KBM-7 (cell line): ENCODE measurements around the gene CELF1.

Experiments used
- DNase-seq: peaks from one replicate; pipeline ENCODE4 v3.0.0-alpha.2; 2015
- in situ Hi-C: fragments of 300-500 bp; cut with MboI; formaldehyde crosslinking; loops from 2 replicates; pipeline ENCODE4 v1.14.3; 2020; ENCODE audit warnings: low sequenced_read_pairs, low pct_unique_long_range_greater_than_20kb, mixed read lengths

CELF1 gene

DNA sequence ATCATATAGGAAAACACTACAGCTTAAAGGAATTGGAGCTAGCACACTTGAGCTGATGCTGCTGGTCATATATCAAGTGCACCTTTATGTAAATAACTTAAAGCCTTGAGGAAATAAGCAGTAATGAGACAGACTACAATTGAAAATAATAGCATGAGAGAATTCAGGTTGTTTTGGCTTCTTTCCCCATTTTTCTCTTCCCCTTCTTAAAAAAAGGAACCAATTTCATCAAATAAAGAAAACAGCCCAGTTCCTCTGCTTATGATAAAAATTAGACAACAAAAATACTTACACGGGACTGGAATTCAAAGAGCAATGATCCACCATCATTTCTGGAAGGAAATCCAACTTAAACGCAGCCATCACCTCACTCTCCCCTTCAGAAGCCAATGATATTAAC is 53.8 kb downstream of the CELF1 start:
- in situ Hi-C loops: no loop called here
- DNase-seq: peak; percentile 43

DNA sequence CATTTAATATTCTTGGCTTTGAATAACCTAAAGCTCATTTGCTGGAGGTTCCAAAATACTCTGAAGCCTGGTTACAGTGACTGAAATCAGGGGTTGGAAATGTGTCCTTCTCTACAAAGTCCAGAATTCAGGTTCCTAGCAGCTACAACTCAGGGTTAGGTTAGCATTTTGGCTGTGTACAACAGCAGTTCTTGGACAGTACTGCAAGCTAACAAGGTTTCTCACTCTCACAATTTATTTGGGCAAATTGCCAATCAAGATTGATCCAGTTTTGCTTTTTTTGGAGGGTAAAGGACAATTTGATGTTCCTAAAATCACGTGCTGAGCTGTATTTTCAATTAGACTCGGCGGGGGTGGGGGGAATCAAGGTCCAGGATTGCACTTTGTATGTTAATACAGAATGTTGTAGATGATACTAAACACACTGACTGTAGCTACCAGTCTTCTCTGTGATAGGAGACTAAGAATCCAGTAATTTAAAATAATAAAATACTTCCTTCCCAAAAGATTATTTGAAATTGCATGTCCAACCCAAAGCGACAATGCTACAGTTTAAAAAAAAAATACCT is 54.3 kb downstream of the CELF1 start:
- no peak for DNase-seq
- in situ Hi-C loops: no loop called here

DNA sequence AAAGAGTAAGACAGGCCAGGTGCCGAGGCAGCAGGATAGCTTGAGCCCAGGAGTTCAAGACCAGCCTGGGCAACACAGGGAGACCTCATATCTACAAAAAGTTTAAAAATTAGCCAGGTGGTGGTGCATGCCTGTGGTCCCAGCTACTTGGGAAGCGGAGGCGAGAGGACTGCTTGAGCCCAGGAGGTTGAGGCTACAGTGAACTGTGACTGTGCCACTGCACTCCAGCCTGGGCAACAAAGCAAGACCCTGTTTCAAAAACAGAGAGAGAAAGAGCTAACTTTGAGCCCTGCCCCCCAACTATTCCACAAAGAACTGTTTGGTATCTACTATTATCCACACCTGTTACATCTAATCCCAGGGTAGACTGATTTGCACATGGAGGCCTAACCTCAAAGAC is 54.8 kb downstream of the CELF1 start:
- in situ Hi-C loops: no loop called here
- no peak for DNase-seq

DNA sequence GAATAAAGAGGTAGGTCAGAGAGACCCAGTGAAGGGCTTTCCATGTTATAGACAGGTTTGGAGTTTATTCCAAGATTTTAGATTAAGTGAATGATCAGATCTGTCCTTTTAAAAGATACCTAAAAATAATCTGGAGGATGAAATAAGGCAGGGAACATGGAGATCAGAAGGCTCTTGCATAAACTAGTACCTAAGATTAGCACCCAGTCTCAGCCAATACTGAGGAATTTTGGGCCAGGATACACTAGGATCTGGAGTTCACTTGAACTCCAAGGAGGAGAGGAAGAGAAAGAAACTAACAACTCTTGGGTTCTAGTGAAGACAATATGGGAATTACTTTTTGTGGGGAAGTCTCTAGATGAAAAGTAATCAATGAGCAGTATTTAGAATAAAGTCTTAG is 56.1 kb downstream of the CELF1 start:
- no peak for DNase-seq
- in situ Hi-C loops: no loop called here

DNA sequence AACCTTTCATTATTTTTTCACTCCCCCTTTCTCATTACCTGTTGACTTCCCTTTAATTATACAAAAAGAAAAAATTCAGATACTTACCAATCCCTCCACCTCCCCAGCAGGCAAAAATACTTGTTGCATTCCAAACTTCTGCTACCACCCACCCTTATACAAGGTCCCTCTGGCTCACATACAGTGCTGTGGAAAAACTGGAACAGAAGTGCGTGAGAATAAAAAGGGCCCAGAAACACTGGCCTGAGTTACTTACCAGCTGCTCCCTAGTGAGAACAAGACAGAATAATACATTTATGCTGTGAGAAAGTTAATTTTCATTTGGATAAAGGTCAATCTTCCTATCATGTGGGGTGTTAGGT is 57.1 kb downstream of the CELF1 start:
- in situ Hi-C loops: no loop called here
- no peak for DNase-seq

DNA sequence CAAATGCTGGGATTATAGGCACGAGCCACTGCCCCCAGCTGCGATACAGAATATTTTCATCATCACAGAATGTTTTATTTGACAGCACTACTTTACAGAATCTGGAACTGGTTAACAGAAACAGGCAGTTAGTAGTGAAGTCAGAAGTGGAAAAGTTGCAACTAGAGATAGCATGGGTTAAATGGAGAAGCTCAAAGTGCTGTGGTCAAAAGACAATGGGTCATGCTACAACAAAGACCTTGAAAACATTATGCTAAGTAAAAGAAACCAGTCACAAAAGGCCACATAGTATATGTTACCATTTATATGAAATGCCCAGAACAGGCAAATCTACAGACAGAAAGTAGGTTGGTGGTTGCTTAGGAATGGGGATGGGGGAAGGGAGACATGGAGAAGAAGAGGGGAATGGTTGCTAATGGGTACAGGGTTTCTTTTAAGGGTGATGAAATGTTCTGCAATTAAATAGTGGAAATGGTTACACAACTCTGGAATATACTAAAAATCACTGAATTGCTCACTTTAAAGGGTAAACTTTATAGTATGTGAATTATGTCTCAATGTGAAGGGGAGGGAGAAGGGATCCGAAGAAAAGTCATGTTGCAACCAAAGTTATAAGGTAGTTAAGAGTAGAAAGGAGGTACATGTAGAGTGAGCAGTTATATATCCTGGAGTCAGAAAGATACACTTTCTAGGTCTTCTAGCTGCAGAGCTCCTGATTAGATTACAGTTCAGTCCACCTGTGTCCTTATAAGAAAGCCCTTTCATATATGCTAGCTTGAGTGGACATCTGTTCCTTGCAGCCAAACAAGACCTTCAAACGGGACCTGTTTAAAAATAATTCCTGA is 57.7 kb downstream of the CELF1 start:
- in situ Hi-C loops: no loop called here
- no peak for DNase-seq

DNA sequence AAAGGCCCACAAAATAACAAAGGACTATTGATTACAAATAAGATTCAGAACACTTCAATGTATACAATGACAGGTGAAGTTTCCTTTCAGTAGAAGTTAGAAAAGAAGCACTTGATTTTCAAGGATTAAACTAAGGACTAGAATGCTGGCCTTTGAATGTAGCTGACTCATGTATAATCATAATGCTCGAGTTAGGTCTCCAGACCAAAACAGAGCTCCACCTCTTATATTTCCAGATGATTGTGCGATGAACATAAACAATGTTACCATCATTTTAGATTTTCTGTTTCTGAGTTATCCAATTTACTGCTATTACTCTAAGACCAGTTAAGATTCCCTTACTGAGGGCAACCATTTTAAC is 63.6 kb downstream of the CELF1 start:
- in situ Hi-C loops: no loop called here
- DNase-seq: no peak

DNA sequence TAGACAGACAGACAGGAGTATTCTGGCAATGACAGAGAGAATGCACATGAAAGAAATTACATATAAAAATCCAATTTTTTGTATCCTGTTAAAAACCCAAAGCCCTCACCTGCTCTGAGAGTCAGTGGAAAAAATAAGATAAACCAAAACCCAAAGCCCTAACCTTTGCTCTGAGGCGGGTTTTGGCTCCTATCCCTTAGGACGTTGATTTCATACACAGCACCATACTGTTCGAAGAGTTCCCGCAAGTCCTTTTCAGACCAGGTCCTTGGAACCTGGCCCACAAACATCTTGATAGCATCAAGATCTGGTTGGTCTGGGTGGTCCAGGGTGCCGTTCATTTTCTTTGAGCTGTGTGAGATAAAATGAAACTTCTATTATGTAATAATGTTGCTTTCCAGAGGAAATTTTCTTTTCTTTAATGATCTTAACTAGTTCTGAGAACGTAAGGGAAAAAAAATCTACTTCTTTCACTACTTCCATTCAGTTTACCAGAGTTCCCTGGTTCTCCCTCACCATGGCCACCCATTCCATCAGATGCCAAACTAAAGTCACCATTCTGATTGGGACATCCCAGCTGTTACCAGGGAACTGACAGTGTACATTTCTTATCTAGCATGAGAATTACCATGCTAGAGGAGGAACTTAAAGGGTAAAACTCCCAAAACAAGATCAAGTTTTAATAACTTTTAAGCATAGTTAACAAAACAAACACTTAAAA is 64.1 kb downstream of the CELF1 start:
- no peak for DNase-seq
- in situ Hi-C loops: no loop called here

DNA sequence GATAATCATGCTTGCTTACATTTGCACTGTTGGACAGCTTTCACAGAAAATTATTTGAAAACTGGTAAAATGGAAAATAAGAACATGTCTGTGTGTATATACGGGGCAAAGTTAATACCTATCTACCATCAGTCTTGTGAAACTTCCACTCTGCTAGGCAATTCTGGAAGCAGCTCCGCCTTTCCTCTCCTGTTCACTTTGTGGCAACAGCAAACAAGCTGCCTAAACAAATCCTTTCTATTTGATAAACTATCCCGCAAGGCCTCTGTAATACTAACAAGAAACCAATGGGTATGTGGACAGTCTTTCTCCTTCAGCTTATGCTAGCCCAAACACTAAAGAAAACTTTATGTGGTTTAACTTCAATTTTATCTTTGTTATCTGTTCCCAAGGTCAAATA is 64.8 kb downstream of the CELF1 start:
- in situ Hi-C loops: no loop called here
- DNase-seq: no peak

DNA sequence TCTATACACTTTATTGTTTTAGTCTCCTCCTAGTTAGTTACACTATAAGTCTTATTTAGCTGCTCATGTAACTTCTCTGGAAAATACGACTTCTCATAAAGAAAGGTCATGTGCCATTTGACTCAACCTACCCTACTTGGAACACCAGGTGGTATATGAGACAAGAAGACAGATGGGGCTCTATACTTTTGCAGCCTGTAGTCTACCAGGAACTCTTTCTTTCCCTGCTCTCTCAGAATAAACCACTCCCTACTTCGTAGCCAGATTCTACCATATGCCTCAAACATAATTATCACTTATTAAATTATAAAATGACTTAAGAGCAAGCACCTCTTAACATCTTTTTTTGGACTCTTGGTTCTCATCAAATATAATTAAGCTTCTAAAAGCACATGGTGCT is 65.5 kb downstream of the CELF1 start:
- no peak for DNase-seq
- in situ Hi-C loops: no loop called here

DNA sequence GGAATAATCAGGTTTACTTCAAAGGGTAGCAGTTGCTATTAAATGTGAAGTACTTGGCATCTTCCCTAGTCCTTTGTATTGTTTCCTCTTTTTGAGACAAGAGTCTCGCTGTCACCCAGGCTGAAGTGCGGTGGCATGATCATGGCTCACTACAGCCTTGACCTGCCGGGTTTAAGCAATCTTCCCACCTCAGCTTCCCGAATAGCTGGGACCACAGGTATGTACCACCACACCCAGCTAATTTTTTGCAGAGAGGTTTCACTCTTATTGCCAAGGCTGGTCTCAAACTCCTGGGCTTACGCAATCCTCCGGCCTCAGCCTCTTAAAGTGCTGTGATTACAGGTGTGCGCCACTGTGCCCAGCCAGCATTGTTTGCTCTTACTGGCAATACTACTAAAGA is 67.8 kb downstream of the CELF1 start:
- no peak for DNase-seq
- in situ Hi-C loops: no loop called here

DNA sequence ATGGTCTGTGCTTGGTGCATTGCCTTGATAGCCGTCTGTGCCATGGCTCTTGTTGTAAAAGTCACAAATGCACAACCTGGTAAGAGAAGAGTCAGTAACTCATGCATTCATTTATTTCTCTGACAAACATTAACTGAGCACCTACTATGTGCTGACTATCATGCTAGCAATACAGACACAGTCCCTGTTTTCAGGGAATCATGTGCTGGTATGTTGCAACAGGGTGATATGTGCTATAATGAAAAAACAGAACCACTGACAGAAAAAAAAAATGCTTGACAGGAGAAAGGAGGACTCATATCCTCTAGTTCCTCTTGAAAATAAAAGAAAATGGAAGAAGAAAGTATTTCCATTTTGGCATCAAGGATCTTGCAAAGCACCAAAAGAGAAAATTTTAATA is 69.5 kb downstream of the CELF1 start:
- DNase-seq: no peak
- in situ Hi-C loops: no loop called here

DNA sequence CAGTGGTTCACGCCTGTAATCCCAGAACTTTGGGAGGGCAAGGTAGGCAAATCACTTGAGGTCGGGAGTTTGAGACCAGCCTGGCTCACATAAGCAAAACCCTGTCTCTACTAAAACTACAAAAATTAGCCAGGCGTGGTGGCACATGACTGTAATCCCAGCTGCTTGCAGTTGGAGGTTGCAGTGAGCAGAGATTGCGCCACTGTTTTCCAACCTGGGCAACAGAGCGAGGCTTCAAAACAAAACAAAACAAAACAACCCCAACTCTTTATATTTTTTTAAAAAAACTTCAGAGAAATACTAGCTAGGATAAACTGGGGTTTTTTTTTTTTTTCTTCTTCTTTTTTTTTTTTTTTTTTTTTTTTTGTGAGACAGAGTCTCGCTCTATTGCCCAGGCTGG is 72.2 kb downstream of the CELF1 start:
- DNase-seq: no peak
- in situ Hi-C loops: no loop called here

DNA sequence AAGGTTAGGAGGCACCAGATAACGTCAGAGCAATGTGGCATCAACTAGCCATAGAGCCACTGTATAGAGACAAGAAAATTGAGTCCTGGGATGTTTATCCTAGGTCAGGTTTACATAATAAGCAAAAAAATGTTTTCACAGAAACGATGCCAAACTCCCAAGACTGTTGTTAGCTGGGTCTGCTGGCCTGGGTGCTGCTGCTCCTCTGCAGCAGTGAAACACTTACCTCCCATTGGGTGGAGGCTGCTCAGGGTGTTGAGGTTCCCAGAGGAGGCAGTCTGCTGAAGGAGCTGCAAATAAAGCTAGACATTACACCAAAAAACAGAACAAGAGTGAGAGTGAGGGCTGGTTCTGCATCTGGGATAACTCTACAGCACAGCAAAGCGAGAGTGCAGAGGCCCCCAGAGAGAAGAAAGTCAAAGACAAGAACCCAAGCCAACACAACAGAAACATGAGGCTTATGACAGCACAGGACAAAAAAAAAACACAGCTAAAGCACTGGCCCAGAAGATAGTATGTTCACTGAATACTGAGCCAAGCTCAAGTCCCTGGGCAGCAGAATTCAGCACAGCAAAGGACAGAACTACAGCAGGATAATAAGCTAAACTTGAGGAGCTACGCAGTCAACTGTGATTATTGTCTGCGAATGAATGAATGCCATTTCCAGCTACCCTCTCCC is 74.1 kb downstream of the CELF1 start:
- in situ Hi-C loops: no loop called here
- DNase-seq: no peak

DNA sequence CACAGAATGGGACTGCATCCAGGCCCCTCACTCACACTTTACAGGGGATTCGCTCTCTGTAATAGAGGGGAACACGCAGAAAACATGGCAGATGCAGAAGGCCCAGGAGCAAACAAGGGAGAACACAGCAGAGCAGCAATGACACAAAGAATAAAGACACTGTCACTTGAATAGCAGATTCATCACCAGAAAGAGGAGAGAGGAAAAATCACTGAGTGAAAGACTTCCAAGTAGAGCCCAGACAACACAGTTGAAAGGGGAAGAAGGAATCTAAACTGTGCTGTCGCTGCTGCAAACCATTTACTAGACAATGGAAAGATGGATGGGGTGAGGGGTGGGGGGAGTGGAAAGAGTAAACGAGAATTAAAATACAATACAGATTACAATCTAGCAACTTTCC is 75.2 kb downstream of the CELF1 start:
- no peak for DNase-seq
- in situ Hi-C loops: no loop called here

DNA sequence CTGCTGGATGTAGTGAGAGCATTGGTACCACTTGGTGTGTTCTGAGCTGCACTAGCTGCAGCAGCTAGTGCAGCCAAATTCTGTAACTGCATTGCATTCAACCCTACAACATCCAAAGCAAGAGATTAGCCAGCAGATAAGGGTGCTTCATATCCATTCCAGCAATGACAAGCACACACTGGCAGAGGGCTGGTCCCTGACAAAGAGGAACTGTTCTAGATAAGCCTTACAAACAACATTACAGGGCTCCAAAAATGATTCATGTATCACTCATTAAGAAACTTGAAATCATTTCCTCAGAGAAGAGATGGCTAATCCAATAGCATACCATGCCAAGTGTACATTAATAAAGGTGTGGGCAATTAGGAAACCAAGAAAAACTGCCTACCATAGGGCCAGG is 75.6 kb downstream of the CELF1 start:
- no peak for DNase-seq
- in situ Hi-C loops: no loop called here

DNA sequence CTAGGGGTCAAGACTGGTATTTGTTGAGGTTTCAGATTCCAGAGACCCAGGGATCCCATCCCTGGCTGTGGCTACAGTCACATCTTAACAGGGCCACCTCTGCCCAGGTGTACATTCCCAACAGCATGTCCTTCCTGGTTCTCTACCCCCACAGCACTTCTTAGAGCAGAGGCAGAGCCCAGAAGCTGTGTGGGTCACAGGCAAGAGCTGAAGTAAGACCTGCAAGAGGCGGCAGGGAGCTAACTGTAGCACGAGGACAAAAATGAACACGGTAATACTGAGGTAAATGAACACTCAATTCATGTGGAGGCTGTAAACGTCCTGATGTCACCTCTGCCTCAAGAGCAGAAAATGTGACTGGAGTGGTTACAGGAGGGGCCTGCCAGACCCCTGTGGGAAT is 82.3 kb downstream of the CELF1 start:
- in situ Hi-C loops: no loop called here
- DNase-seq: no peak

DNA sequence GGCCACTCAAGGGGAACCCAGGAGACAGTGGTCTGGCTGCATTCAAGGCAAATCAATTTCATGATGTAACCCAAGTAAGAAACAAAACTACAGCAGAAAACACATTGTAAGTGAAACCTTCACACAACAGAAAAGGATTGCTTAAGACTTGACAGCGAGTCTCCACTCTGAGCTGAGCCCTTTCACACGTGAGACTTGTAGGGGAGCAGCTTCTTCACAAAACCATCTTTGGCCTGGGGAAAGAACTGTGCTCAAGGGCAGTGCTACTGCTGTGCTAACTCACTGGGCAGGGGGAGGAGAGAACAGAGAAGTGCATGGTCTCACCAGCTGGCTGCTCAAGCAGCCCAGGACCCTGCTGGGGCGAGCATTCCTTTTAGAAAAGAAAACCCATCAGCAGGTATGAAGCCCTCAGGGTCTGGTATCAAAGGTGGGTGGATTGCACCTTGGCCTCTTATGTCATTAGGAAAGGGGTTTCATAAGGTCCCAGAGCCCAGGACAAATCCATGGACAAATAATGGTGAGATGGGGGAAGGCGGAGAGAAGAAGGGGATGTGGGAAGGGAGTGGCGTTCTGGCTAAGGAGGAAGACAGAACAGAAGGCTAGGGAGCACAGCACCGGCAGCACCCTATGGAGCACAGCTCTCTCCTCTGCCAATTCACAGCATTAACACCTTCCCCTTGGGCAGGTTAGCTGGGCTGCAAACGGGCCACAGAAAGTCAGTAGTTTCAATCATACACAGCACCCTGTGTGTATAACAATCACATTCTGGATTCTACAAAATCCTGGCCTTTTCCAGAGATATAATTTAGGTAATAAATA is 83.4 kb downstream of the CELF1 start:
- in situ Hi-C loops: no loop called here

DNA sequence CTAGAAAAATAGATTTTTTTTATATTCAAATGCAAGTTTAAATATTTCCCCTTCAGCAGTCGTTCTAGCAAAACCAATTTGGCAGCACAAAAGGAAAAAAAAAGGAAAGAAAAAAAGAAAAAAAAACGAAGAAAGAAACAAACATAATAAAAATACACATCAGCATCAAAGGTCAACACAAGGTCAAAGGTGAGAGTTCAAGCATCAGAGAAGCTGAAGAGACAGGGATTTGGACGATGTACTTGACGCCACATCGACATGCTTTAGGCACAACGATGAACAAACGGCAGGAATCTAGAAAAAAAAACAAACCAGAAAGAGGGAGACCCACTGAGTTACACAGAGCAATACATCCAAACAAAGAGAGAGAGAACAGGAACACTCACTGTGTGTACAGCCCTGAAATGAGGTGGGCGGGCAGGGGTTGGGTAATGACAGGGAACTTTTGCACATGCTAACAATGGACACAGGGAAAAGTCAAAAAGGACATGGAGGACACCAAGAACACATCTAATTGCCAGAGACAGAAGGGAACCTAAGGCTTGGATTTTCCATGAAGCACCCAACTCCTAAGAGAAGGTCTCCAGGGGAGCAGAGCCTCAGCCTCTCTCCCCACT is 84.2 kb downstream of the CELF1 start:
- in situ Hi-C loops: no loop called here
- DNase-seq: no peak

More for the DNA sequence above, 83.4 kb downstream of the CELF1 start:
- no peak for DNase-seq
